Measurements from ENCODE around the gene RALGAPA1. TPM values are rescaled to one million over a fixed set of nuclear protein-coding genes. Genes with fewer than 3 reads are reported as not detected.
A peak's percentile ranks its signal among the peaks of the same experiment; 100 is the strongest.
"Not testable (repeated sequence)": the region's sequence is repeated elsewhere in the genome, so short reads cannot be mapped to it uniquely, and the experiment has no call there.

Gene RALGAPA1
- total and polyA plus RNA-seq, 4 donors, result 64.9 to 189 (median 86.1) TPM

- not testable (repeated sequence) for H3K9me3 ChIP-seq (ENCODE audit: control insufficient read depth, insufficient read depth, low read length); H3K4me3 ChIP-seq (ENCODE audit: low read depth, low read length); H3K27me3 ChIP-seq (ENCODE audit: control insufficient read depth, insufficient read depth, low read length); H3K4me1 ChIP-seq (ENCODE audit: control insufficient read depth, insufficient read depth, low read length); DNase-seq (ENCODE audit: low read depth in 4 of 6, low spot score in 6 of 6); H3K27ac ChIP-seq (ENCODE audit: low read depth, low read length)
- WGBS (ENCODE audit: insufficient coverage), result no CpG with 5 or more reads among the region's 2 CpGs
- H3K36me3 ChIP-seq (ENCODE audit: control insufficient read depth, insufficient read depth, low read length), result peaks cover 20% of the 10 kb centered on the region
These were observed 33.1 kb upstream of the RALGAPA1 start for GRCh38 chr14:35842245-35842644.

GRCh38 chr14:35841704-35842103, 32.6 kb upstream of the RALGAPA1 start:
- H3K9me3 ChIP-seq (ENCODE audit: control insufficient read depth, insufficient read depth, low read length); H3K27me3 ChIP-seq (ENCODE audit: control insufficient read depth, insufficient read depth, low read length); H3K27ac ChIP-seq (ENCODE audit: low read depth, low read length); H3K4me3 ChIP-seq (ENCODE audit: low read depth, low read length); H3K4me1 ChIP-seq (ENCODE audit: control insufficient read depth, insufficient read depth, low read length); DNase-seq (ENCODE audit: low read depth in 4 of 6, low spot score in 6 of 6): not testable (repeated sequence)
- WGBS (ENCODE audit: insufficient coverage), result 100% methylated on average over 2 of the region's 2 CpGs
- H3K36me3 ChIP-seq (ENCODE audit: control insufficient read depth, insufficient read depth, low read length), result peaks cover 17% of the 10 kb centered on the region

DNA sequence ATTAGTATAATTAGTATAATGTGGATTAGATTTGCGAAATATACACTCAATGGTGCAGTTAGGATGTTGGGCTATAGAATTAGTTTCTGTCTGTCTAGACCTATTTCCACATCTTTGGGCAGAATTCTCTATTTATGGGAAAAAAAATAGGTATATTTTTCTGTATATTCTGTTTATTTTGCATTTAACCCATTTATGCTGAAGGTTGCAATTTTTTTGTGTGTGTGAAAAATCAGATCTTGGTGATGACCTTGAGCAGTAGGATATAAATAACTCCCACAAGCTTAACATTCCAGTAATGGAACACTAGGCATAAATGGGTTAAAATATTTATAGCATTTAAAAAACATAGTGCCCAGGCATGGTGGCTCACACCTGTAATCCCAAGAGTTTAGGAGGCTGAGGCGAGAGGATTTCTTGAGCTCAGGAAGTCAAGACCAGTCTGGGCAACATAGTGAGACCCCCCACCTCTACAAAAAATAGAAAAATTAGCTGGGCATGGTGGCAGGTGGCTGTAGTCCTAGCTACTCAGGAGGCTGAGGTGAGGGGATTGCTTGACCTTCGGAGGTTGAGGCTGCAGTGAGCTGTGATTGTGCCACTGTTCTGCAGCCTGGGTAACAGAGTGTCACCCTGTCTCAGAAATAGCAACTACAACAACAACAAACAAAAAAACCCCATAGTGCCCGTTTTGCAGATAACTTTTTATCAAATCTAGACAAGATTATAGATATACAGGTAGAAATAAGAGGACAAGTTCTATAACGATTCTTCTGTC, 26.3 kb upstream of the RALGAPA1 start:
- no peaks in the 10 kb centered on the region for H3K27me3 ChIP-seq (ENCODE audit: control insufficient read depth, insufficient read depth, low read length)
- no CpG with 5 or more reads among the region's 5 CpGs for WGBS (ENCODE audit: insufficient coverage)
- H3K4me3 ChIP-seq (ENCODE audit: low read depth, low read length), result no peak overlapping the region
- peaks cover 17% of the 10 kb centered on the region for H3K36me3 ChIP-seq (ENCODE audit: control insufficient read depth, insufficient read depth, low read length)
- H3K27ac ChIP-seq (ENCODE audit: low read depth, low read length), result no peak overlapping the region
- DNase-seq (ENCODE audit: low read depth in 4 of 6, low spot score in 6 of 6), result no peak
- H3K9me3 ChIP-seq (ENCODE audit: control insufficient read depth, insufficient read depth, low read length), result no peaks in the 10 kb centered on the region
- no peaks in the 10 kb centered on the region for H3K4me1 ChIP-seq (ENCODE audit: control insufficient read depth, insufficient read depth, low read length)

GRCh38 chr14:35829449-35829848, 20.4 kb upstream of the RALGAPA1 start:
- Histone ChIP-seq H3K4me1 (ENCODE audit: control insufficient read depth, insufficient read depth, low read length) (peaks cover 3% of the 10 kb centered on the region), H3K36me3 (ENCODE audit: control insufficient read depth, insufficient read depth, low read length) (peaks cover 3% of the 10 kb centered on the region), H3K4me3 (ENCODE audit: low read depth, low read length) (no peak overlapping the region), H3K27ac (ENCODE audit: low read depth, low read length) (no peak overlapping the region), H3K9me3 (ENCODE audit: control insufficient read depth, insufficient read depth, low read length) (no peaks in the 10 kb centered on the region), H3K27me3 (ENCODE audit: control insufficient read depth, insufficient read depth, low read length) (no peaks in the 10 kb centered on the region)
- no CpG with 5 or more reads among the region's 1 CpG for WGBS (ENCODE audit: insufficient coverage)
- no peak for DNase-seq (ENCODE audit: low read depth in 4 of 6, low spot score in 6 of 6)

DNA sequence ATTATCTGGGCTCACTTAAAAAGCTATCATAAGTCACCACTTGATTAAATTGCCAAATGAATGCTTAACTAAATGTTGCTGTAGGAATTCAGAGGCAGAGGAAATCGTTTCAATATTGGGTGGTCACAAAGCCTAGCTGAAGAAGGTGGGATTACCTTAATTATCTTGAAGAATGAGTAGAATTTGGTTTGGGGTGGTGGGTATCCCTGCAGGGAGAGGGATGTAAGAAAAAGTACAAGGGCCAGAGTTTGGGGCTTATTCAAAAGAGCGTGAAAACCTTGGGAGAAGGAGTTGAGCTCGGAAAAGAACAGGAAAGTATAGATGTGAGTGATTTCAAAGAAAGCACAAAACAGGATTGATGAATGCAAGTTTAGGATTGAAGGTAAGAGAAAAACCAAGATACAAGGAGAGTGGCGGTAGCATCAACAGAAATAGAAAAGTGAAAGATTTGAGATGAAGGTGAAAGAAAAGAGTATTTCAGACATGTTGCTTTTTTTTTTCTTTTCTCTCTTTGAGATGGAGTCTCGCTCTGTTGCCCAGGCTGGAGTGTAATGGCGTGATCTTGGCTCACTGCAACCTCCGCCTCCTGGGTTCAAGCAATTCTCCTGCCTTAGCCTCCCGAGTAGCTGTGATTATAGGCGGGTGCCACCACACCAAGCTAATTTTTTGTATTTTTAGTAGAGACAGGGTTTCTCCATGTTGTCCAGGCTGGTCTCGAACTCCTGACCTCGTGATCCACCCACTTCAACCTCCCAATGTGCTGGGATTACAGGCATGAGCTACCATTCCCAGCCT, 18.8 kb upstream of the RALGAPA1 start:
- no peak overlapping the region for H3K4me3 ChIP-seq (ENCODE audit: low read depth, low read length)
- H3K27ac ChIP-seq (ENCODE audit: low read depth, low read length), result no peak overlapping the region
- WGBS (ENCODE audit: insufficient coverage), result 66% methylated on average over 3 of the region's 11 CpGs
- peaks cover 3% of the 10 kb centered on the region for H3K4me1 ChIP-seq (ENCODE audit: control insufficient read depth, insufficient read depth, low read length)
- no peak for DNase-seq (ENCODE audit: low read depth in 4 of 6, low spot score in 6 of 6)
- no peaks in the 10 kb centered on the region for H3K9me3 ChIP-seq (ENCODE audit: control insufficient read depth, insufficient read depth, low read length)
- H3K36me3 ChIP-seq (ENCODE audit: control insufficient read depth, insufficient read depth, low read length), result peaks cover 3% of the 10 kb centered on the region
- no peaks in the 10 kb centered on the region for H3K27me3 ChIP-seq (ENCODE audit: control insufficient read depth, insufficient read depth, low read length)

DNA sequence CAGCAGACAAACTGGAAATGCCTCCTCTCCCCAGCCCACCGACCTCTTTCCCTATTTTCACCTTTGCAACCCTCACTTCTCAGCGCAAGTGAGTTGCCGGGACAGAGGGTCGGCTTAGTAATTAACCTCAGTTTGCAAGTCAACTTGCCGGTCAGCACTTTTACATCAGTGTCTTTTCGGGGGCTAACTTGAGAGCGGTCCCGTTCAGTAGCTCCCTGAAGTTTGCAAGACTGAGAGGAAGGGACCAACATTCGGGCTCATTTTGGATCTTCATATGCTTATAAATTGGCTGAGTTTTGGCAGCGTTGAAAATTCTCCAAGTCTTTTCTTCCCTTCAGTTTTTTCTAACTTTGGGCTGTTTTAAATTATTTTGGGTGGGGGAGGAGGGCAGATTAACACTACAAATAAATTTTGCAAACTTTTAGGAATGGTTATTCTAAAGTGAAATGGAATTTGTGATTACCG, 17.9 kb upstream of the RALGAPA1 start:
- Histone ChIP-seq H3K36me3 (ENCODE audit: control insufficient read depth, insufficient read depth, low read length) (peaks cover 3% of the 10 kb centered on the region), H3K9me3 (ENCODE audit: control insufficient read depth, insufficient read depth, low read length) (no peaks in the 10 kb centered on the region), H3K4me1 (ENCODE audit: control insufficient read depth, insufficient read depth, low read length) (peaks cover 3% of the 10 kb centered on the region), H3K27me3 (ENCODE audit: control insufficient read depth, insufficient read depth, low read length) (no peaks in the 10 kb centered on the region), H3K27ac (ENCODE audit: low read depth, low read length) (peak overlapping the region; percentile 99), H3K4me3 (ENCODE audit: low read depth, low read length) (peak overlapping the region; percentile 97)
- WGBS (ENCODE audit: insufficient coverage), result 0% methylated on average over 8 of the region's 11 CpGs
- no peak for DNase-seq (ENCODE audit: low read depth in 4 of 6, low spot score in 6 of 6)

DNA sequence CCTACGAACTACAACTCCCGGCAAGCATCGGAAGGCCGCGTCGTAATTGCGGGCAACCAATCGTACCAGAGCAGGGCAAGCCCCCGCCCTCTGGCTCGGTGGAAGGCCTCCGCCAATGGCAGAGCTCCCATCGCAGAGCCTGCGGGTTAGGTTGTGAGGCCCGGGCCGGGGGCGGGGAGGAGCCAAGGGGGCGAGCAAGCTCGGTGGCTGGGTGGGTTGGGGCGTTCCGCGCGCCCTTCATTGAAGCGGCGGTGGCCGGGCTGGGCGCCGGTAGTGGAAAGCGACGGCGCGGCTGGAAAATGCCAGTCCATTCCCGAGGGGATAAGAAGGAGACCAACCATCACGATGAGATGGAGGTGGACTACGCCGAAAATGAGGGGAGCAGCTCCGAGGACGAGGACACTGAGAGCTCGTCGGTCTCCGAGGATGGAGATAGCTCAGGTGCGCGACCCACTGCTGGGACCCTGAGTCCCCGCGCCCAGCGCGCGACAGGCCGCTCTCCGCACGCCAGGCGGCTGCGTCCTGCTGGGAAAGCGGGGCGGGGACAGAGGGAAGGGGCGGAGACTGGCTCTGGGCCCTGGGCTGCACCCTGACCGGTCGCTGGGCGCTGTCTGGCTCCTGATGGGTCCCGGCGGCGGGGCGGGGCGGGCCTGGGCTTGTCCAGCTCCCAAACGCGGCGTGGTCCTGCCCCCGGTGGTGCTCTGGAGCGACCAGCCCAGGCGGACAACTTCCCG, 17.3 kb upstream of the RALGAPA1 start, which contains the start of gene BRMS1L:
Gene BRMS1L, plus strand, starts transcription at position 121 of the 734 bp plus-strand sequence. Its CDS starts 179 bp downstream, at position 300.
- 0% methylated on average over 70 of the region's 70 CpGs for WGBS (ENCODE audit: insufficient coverage)
- Histone ChIP-seq H3K27ac (ENCODE audit: low read depth, low read length) (peak within 1 kb of the TSS; percentile 99), H3K27me3 (ENCODE audit: control insufficient read depth, insufficient read depth, low read length) (no peaks in the 10 kb centered on the region), H3K36me3 (ENCODE audit: control insufficient read depth, insufficient read depth, low read length) (no peaks in the 10 kb centered on the region), H3K4me1 (ENCODE audit: control insufficient read depth, insufficient read depth, low read length) (peaks cover 3% of the 10 kb centered on the region), H3K4me3 (ENCODE audit: low read depth, low read length) (peak within 1 kb of the TSS; percentile 97), H3K9me3 (ENCODE audit: control insufficient read depth, insufficient read depth, low read length) (no peaks in the 10 kb centered on the region)
- DNase-seq (ENCODE audit: low read depth in 4 of 6, low spot score in 6 of 6), result peak; percentile 90 to 100 (median 98)

GRCh38 chr14:35825968-35826217, 16.8 kb upstream of the RALGAPA1 start:
- Histone ChIP-seq H3K36me3 (ENCODE audit: control insufficient read depth, insufficient read depth, low read length) (no peaks in the 10 kb centered on the region), H3K27ac (ENCODE audit: low read depth, low read length) (peak overlapping the region; percentile 99), H3K4me3 (ENCODE audit: low read depth, low read length) (peak overlapping the region; percentile 97), H3K4me1 (ENCODE audit: control insufficient read depth, insufficient read depth, low read length) (peaks cover 3% of the 10 kb centered on the region), H3K27me3 (ENCODE audit: control insufficient read depth, insufficient read depth, low read length) (no peaks in the 10 kb centered on the region), H3K9me3 (ENCODE audit: control insufficient read depth, insufficient read depth, low read length) (no peaks in the 10 kb centered on the region)
- WGBS (ENCODE audit: insufficient coverage), result 0% methylated on average over 5 of the region's 6 CpGs
- DNase-seq (ENCODE audit: low read depth in 4 of 6, low spot score in 6 of 6), result no peak

DNA sequence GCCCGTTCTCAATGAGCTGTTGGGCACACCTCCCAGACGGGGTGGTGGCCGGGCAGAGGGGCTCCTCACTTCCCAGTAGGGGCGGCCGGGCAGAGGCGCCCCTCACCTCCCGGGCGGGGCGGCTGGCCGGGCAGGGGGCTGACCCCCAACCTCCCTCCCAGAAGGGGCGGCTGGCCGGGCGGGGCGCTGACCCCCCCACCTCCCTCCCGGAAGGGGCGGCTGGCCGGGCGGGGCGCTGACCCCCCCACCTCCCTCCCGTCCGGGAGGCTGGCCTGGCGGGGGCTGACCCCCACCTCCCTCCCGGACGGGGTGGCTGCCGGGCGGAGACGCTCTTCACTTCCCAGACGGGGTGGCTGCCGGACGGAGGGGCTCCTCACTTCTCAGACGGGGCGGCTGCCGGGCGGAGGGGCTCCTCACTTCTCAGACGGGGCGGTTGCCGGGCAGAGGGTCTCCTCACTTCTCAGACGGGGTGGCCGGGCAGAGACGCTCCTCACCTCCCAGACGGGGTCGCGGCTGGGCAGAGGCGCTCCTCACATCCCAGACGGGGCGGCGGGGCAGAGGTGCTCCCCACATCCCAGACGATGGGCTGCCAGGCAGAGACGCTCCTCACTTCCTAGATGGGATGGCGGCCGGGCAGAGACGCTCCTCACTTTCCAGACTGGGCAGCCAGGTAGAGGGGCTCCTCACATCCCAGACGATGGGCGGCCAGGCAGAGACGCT, 15.5 kb upstream of the RALGAPA1 start:
- no CpG with 5 or more reads among the region's 55 CpGs for WGBS (ENCODE audit: insufficient coverage)
- not testable (repeated sequence) for DNase-seq (ENCODE audit: low read depth in 4 of 6, low spot score in 6 of 6); H3K27ac ChIP-seq (ENCODE audit: low read depth, low read length); H3K9me3 ChIP-seq (ENCODE audit: control insufficient read depth, insufficient read depth, low read length); H3K4me1 ChIP-seq (ENCODE audit: control insufficient read depth, insufficient read depth, low read length); H3K4me3 ChIP-seq (ENCODE audit: low read depth, low read length); H3K36me3 ChIP-seq (ENCODE audit: control insufficient read depth, insufficient read depth, low read length); H3K27me3 ChIP-seq (ENCODE audit: control insufficient read depth, insufficient read depth, low read length)
